Measurements from ENCODE around the gene ZNF497. TPM values are rescaled to one million over a fixed set of nuclear protein-coding genes. Genes with fewer than 3 reads are reported as not detected.
"Not testable (repeated sequence)": the region's sequence is repeated elsewhere in the genome, so short reads cannot be mapped to it uniquely, and the experiment has no call there.

ZNF497 gene
- total RNA-seq, 4 donors from 2014 or later, result 0.70 to 4.4 (median 2.1) TPM; not detected in 1

GRCh38 chr19:58318297-58318696 is 44.3 kb downstream of the ZNF497 start:
- H3K36me3 ChIP-seq, result peaks cover 0 to 20% (median 0%) of the 10 kb centered on the region in 3 donors
- no peaks in the 10 kb centered on the region for H3K27me3 ChIP-seq
- H3K27ac ChIP-seq, result no peak overlapping the region
- no peak overlapping the region for H3K4me3 ChIP-seq
- TF ChIP-seq POLR2A (IDR thresholded peaks at IDR 0.05), result no peak
- no peak for TF ChIP-seq CTCF (IDR thresholded peaks at IDR 0.05)
- H3K4me1 ChIP-seq, result no peaks in the 10 kb centered on the region
- no peaks in the 10 kb centered on the region for H3K9me3 ChIP-seq
- peak in 1 of 3 donors; percentile 10 for DNase-seq

GRCh38 chr19:58317476-58318072 is 45.0 kb downstream of the ZNF497 start:
- no peak for TF ChIP-seq CTCF (IDR thresholded peaks at IDR 0.05)
- TF ChIP-seq POLR2A (IDR thresholded peaks at IDR 0.05), result no peak
- Histone ChIP-seq H3K9me3 (no peaks in the 10 kb centered on the region), H3K27me3 (no peaks in the 10 kb centered on the region), H3K36me3 (peaks cover 0 to 28% (median 2%) of the 10 kb centered on the region in 3 donors), H3K4me3 (no peak overlapping the region), H3K27ac (no peak overlapping the region), H3K4me1 (no peaks in the 10 kb centered on the region)
- peak in 1 of 3 donors; percentile 6 for DNase-seq

GRCh38 chr19:58315580-58315979 is 47.0 kb downstream of the ZNF497 start:
- no peak overlapping the region for H3K4me3 ChIP-seq
- peak in 1 of 3 donors; percentile 26 for DNase-seq
- no peak overlapping the region for H3K27ac ChIP-seq
- TF ChIP-seq POLR2A (IDR thresholded peaks at IDR 0.05) (no peak), CTCF (IDR thresholded peaks at IDR 0.05) (no peak)
- H3K36me3 ChIP-seq, result peaks cover 0 to 42% (median 4%) of the 10 kb centered on the region in 3 donors
- H3K9me3 ChIP-seq, result no peaks in the 10 kb centered on the region
- no peaks in the 10 kb centered on the region for H3K27me3 ChIP-seq
- H3K4me1 ChIP-seq, result no peaks in the 10 kb centered on the region

GRCh38 chr19:58311345-58311865 is 51.1 kb downstream of the ZNF497 start:
- Histone ChIP-seq H3K27me3 (no peaks in the 10 kb centered on the region), H3K4me3 (no peak overlapping the region), H3K27ac (no peak overlapping the region), H3K9me3 (no peaks in the 10 kb centered on the region), H3K36me3 (peaks cover 0 to 79% (median 4%) of the 10 kb centered on the region in 3 donors), H3K4me1 (peaks cover 0 to 5% (median 0%) of the 10 kb centered on the region in 4 donors)
- no peak for DNase-seq
- TF ChIP-seq POLR2A (IDR thresholded peaks at IDR 0.05) (no peak), CTCF (IDR thresholded peaks at IDR 0.05) (no peak)

- peak in 1 of 3 donors; percentile 49 for DNase-seq
- H3K4me1 ChIP-seq, result peaks cover 0 to 12% (median 2%) of the 10 kb centered on the region in 4 donors
- H3K9me3 ChIP-seq, H3K27ac ChIP-seq, H3K27me3 ChIP-seq, H3K4me3 ChIP-seq: not testable (repeated sequence)
- H3K36me3 ChIP-seq, result peaks cover 0 to 77% (median 4%) of the 10 kb centered on the region in 3 donors
- peak in 2 of 6 experiments; percentile 28 to 31 for TF ChIP-seq CTCF (IDR thresholded peaks at IDR 0.05)
These were observed 51.9 kb downstream of the ZNF497 start for GRCh38 chr19:58310685-58311084.

Data from Peyer's patch (tissue), 4 donors.